Activated CD8-positive, alpha-beta T cell treated with anti-CD3 and anti-CD28 coated beads, Interleukin-2, amount 10 ng/mL, durations not matched to agents 7 days and 5 days (primary cell): ENCODE data around the gene FARP1. TPM values are rescaled to one million over a fixed set of nuclear protein-coding genes. Genes with fewer than 3 reads are reported as not detected.
"Not testable (repeated sequence)": the region's sequence is repeated elsewhere in the genome, so short reads cannot be mapped to it uniquely, and the experiment has no call there.

ENCODE experiments used
- ATAC-seq: fragments of 150-1000 bp; cut with Tn5 transposase; one replicate; pipeline ENCODE4 v1.10.0; 2021; ENCODE audit warnings: moderate library complexity
- CTCF ChIA-PET: fragments of 350-600 bp; sonication (Branson Sonifier 250); formaldehyde crosslinking; loops from one replicate; lab custom pipeline; 2021; ENCODE audit warnings: antibody characterized with exemption; lab: Charles Lee
- POLR2A ChIA-PET: fragments of 350-600 bp; sonication (Branson Sonifier 250); formaldehyde crosslinking; loops from one replicate; lab custom pipeline; 2021; ENCODE audit warnings: antibody characterized with exemption; lab: Charles Lee
- DNase-seq: peaks from one replicate; pipeline ENCODE4 v3.0.0-alpha.2; 2020
- H3K27ac Mint-ChIP-seq: one replicate; pipeline ENCODE4 v1.8.0; 2021; ENCODE audit warnings: mild to moderate bottlenecking, mixed read lengths
- H3K27me3 Mint-ChIP-seq: one replicate; pipeline ENCODE4 v1.8.0; 2021; ENCODE audit warnings: low read depth, mixed read lengths
- H3K36me3 Mint-ChIP-seq: one replicate; pipeline ENCODE4 v1.8.0; 2021; ENCODE audit warnings: low read depth, mixed read lengths
- H3K4me1 Mint-ChIP-seq: one replicate; pipeline ENCODE4 v1.8.0; 2021; ENCODE audit warnings: low read depth, mixed read lengths
- H3K4me3 Mint-ChIP-seq: one replicate; pipeline ENCODE4 v1.8.0; 2021; ENCODE audit warnings: mild to moderate bottlenecking, mixed read lengths
- H3K9me3 Mint-ChIP-seq: one replicate; pipeline ENCODE4 v1.8.0; 2022; ENCODE audit warnings: mixed read lengths; ENCODE audit not compliant: insufficient read depth
- total RNA-seq, 2 experiments: library from RNA; stranded (reverse); gene quantifications; one replicate each; pipeline ENCODE4 v1.2.3, GENCODE V29; 2021

Gene FARP1
- total RNA-seq, 2 experiments from 2014 or later, result 1.1 to 1.2 TPM

DNA sequence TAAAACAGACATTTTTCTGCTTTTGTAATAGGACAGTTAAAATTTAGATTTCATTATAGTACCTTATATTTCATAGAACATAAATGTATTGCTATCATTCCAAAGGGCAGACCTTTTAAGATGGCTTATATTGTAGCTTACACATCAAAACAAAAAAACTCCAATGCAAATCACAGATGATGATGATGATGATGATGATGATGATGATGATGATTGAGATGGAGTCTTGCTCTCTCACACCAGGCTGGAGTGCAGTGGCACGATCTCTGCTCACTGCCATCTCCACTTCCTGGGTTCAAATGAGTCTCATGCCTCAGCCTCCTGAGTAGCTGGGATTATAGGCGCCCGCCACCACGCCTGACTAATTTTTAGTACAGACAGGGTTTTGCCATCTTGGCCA, 224.1 kb downstream of the FARP1 start:
- ATAC-seq, result no peak
- CTCF ChIA-PET, result no interaction called here

DNA sequence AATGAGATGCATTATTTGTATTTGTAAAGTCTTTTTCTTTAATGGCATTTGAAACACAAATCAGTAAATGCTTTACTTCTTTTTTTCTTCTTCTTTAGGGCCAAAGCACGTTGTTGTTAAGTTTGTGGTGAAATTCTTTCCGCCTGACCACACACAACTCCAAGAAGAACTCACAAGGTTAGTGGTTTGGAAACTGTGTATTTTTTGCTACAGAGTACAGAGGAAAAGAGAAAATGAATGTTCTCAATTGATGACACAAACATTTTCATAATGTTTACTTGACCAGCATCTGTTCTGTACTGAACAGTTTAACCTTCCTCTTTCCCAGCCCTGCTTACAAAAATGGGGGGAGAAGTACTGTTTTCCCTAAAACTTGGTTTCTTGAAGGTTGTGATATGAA, 225.1 kb downstream of the FARP1 start:
- no peak overlapping the region for H3K27ac Mint-ChIP-seq
- no peaks in the 10 kb centered on the region for H3K36me3 Mint-ChIP-seq
- no peaks in the 10 kb centered on the region for H3K9me3 Mint-ChIP-seq
- POLR2A ChIA-PET, result no interaction called here
- no peak for ATAC-seq
- H3K27me3 Mint-ChIP-seq, result peaks cover 4% of the 10 kb centered on the region
- DNase-seq, result no peak
- CTCF ChIA-PET, result no interaction called here
- no peaks in the 10 kb centered on the region for H3K4me1 Mint-ChIP-seq
- no peak overlapping the region for H3K4me3 Mint-ChIP-seq

More for the DNA sequence above, 224.1 kb downstream of the FARP1 start:
- DNase-seq, result no peak
- Mint-ChIP-seq H3K27ac (no peak overlapping the region), H3K4me3 (no peak overlapping the region), H3K4me1 (no peaks in the 10 kb centered on the region), H3K27me3 (peaks cover 4% of the 10 kb centered on the region), H3K36me3 (no peaks in the 10 kb centered on the region), H3K9me3 (no peaks in the 10 kb centered on the region)
- POLR2A ChIA-PET, result no interaction called here

DNA sequence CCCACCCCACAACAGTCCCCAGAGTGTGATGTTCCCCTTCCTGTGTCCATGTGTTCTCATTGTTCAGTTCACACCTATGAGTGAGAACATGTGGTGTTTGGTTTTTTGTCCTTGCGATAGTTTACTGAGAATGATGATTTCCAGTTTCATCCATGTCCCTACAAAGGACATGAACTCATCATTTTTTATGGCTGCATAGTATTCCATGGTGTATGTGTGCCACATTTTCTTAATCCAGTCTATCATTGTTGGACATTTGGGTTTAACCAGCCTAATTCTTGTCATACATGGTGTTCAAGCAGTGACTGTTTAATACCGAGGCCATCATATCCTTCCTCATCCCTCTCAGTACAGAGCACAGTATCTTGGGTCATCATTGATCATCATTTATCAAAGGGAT, 226.6 kb downstream of the FARP1 start:
- H3K36me3 Mint-ChIP-seq, DNase-seq, H3K27me3 Mint-ChIP-seq, H3K4me1 Mint-ChIP-seq, H3K9me3 Mint-ChIP-seq, H3K4me3 Mint-ChIP-seq, POLR2A ChIA-PET, ATAC-seq, H3K27ac Mint-ChIP-seq, CTCF ChIA-PET: not testable (repeated sequence)

DNA sequence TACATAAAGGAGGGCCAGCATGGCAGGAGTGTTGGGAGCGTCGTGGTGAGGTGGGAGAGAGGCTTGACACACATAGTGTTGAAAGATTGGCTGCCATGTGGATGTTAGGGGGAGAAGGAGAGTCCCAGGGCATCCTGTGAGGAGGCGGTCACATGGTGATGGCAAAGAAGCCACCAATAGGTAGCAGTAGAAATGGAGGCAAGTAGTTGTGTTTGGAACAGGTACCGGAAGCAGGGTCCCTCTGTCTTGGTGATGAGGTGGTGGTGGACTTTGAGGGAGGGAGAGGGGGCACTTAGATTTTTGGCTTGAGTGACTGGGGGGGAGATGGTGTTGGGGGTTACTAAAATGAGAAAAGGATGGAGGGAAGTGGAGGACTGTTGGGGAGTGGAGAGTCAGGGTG, 227.4 kb downstream of the FARP1 start:
- no peak overlapping the region for H3K27ac Mint-ChIP-seq
- no peak for ATAC-seq

DNA sequence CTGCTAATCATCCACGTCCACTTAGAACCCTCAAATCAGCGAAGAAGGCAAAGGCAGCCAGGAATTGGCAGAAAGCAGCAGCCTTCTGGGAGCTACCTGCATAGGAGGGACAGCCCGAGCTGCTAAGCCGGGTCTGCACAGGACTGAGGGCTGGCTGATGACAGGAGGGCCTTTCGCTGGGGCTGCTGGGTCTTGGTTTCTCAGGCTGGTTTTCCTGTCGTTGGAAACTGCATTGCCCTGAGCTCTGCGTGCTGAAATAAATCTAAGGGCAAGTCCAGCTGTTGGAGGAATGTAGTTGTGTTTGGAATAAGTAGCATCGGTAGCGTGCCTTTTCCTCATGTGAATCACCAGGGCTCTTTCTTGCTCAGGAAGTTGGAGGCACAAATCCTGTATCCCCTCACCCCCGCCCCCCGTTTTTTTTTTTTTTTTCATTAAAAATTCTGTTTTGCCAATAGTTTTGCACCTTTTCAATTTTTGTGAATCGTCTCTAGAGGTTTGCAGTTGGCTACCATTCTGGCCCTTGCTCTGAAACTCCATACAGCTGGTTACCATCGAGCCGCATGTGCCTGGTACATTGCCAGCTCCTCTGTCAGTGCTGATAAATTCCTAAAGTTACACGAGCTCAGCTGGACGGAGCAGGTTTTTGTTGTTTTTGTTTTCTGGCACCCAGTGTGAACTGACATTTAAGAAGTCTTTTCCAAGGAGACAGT, 228.1 kb downstream of the FARP1 start:
- POLR2A ChIA-PET, result no interaction called here
- no peak overlapping the region for H3K27ac Mint-ChIP-seq
- peaks cover 6% of the 10 kb centered on the region for H3K9me3 Mint-ChIP-seq
- H3K4me3 Mint-ChIP-seq, result no peak overlapping the region
- no peak for ATAC-seq
- DNase-seq, result no peak
- peaks cover 4% of the 10 kb centered on the region for H3K27me3 Mint-ChIP-seq
- no peaks in the 10 kb centered on the region for H3K4me1 Mint-ChIP-seq
- H3K36me3 Mint-ChIP-seq, result no peaks in the 10 kb centered on the region
- CTCF ChIA-PET, result no interaction called here

More for the DNA sequence above, 227.4 kb downstream of the FARP1 start:
- Mint-ChIP-seq H3K4me1 (no peaks in the 10 kb centered on the region), H3K36me3 (no peaks in the 10 kb centered on the region), H3K27me3 (peaks cover 4% of the 10 kb centered on the region), H3K4me3 (no peak overlapping the region), H3K9me3 (peaks cover 6% of the 10 kb centered on the region)
- no peak for DNase-seq
- CTCF ChIA-PET, result no interaction called here
- POLR2A ChIA-PET, result no interaction called here

DNA sequence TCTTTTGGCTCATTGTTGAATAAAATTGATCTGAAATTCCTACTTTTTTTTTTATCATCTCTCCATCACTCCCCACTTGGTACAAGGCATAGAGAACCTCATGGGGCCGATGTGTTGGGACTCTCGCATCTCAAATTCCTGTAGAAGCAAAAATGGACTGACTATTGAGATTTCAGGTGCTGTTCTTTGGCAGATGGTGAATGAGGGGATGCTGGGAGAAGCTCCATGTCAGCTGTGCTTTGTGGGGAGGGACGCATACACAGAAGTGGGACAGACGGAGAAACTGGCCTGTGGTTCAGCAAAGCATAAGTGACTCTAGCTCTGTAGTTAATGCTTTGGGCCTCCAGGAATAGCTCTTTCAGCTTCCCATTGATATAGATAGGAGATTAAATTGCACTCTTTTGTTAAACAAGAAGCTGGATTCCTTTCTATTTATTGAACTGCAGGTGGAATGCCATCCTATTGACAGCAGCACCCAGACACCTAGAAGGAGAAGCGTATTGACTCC, 228.7 kb downstream of the FARP1 start:
- POLR2A ChIA-PET, result no interaction called here
- H3K36me3 Mint-ChIP-seq, result no peaks in the 10 kb centered on the region

DNA sequence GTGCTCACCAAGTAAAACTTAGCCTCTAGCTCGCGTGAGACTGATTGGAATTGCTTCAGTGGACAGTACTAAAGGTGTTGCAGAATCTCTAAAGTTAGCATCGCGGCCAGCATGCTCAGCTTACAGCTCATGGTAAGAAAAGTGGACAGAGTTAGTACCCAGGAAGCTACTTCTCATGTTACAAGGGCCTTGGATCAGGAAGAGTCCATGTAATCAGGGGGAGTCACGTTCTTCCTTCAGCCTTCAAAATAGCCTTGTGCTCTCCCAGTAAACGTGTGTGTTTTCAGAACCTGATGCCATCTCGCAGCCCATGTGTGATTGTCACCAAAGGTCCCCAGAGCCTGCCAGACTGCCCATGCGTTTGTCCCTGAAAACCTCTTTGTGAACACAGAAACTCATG, 230.0 kb downstream of the FARP1 start:
- Mint-ChIP-seq H3K27ac (no peak overlapping the region), H3K4me1 (no peaks in the 10 kb centered on the region), H3K36me3 (no peaks in the 10 kb centered on the region), H3K9me3 (peaks cover 6% of the 10 kb centered on the region), H3K27me3 (peaks cover 4% of the 10 kb centered on the region), H3K4me3 (no peak overlapping the region)
- DNase-seq (no peak), ATAC-seq (no peak)
- CTCF ChIA-PET, result no interaction called here
- POLR2A ChIA-PET, result no interaction called here

More for the DNA sequence above, 228.7 kb downstream of the FARP1 start:
- peaks cover 4% of the 10 kb centered on the region for H3K27me3 Mint-ChIP-seq
- no peak for DNase-seq
- ATAC-seq, result no peak
- H3K9me3 Mint-ChIP-seq, result peaks cover 6% of the 10 kb centered on the region
- CTCF ChIA-PET, result no interaction called here
- no peak overlapping the region for H3K27ac Mint-ChIP-seq
- no peaks in the 10 kb centered on the region for H3K4me1 Mint-ChIP-seq
- no peak overlapping the region for H3K4me3 Mint-ChIP-seq

DNA sequence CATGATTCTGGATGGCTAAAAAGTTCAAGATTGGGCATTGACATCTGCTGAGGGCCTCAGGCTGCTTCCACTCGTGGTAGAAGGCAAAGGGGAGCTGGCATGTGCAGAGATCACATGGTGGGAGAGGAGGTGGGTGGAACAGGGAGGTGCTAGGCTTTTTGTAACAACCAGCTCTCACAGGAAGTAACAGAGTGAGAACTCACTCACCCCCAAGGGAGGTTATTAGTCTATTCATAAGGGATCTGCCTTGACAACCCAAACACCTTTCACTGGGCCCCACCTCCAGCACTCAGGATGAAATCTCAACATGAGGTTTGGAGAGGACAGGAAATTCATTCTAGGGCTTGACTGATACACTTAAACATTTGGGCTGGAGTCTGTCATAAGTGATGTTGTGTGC, 231.9 kb downstream of the FARP1 start:
- Mint-ChIP-seq H3K36me3 (no peaks in the 10 kb centered on the region), H3K27me3 (no peaks in the 10 kb centered on the region), H3K4me3 (no peak overlapping the region), H3K27ac (no peak overlapping the region), H3K9me3 (peaks cover 6% of the 10 kb centered on the region), H3K4me1 (no peaks in the 10 kb centered on the region)
- ChIA-PET CTCF (no interaction called here), POLR2A (no interaction called here)
- DNase-seq (no peak), ATAC-seq (no peak)

DNA sequence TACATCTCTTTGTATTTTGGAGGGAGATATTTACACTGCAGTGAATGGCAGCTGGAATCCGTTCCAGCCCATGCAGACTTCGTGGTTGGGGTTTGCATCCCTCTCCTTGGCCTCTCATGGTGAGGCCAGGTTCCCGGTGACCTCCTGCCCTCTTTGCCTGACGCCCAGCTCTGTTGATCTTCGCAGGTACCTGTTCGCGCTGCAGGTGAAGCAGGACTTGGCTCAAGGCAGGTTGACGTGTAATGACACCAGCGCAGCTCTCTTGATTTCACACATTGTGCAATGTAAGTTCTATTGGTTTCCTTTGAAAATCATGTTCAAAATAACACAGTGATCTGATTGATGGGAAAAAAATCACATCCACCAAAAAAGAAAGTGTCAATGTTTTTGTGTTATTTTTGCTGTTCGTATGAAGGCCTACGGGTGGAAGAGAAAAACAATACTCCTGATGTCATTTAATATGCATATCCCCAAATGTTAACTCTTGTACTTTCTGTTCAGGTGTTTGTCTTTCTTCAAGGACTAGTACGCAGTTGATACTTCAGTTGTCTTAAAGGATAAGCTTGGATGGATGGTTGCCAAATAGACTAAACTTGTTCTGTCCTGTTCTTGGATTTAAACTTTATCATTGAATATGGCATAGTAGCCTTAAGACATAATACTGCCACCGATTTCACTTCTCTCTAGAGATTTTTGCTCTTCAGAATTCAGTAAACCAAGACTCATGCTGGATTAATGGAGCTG, 234.9 kb downstream of the FARP1 start:
- H3K9me3 Mint-ChIP-seq, result peaks cover 6% of the 10 kb centered on the region
- H3K4me1 Mint-ChIP-seq, result no peaks in the 10 kb centered on the region
- CTCF ChIA-PET, result no interaction called here
- ATAC-seq (no peak), DNase-seq (no peak)
- peaks cover 2% of the 10 kb centered on the region for H3K27me3 Mint-ChIP-seq
- H3K4me3 Mint-ChIP-seq, result no peak overlapping the region
- POLR2A ChIA-PET, result no interaction called here
- no peaks in the 10 kb centered on the region for H3K36me3 Mint-ChIP-seq
- H3K27ac Mint-ChIP-seq, result no peak overlapping the region

DNA sequence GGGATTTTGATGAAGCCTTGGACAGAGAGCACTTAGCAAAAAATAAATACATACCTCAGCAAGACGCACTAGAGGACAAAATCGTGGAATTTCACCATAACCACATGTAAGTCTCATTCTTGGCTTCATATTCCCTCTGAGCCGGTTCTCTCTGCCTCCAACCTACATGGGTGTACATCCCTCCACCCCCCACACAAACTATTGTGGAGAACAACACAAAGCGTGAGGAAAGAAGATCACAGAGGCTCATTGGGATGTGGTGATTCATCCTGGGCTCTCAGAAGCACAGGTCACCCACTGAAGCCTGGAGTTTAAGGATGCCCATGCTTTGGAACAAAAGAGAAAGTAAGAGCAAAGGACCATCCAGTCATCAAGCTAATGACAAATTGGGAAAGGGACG, 241.8 kb downstream of the FARP1 start:
- CTCF ChIA-PET, result no interaction called here
- no peak for DNase-seq
- Mint-ChIP-seq H3K27me3 (peaks cover 6% of the 10 kb centered on the region), H3K4me3 (no peak overlapping the region), H3K9me3 (no peaks in the 10 kb centered on the region), H3K27ac (no peak overlapping the region), H3K4me1 (no peaks in the 10 kb centered on the region), H3K36me3 (no peaks in the 10 kb centered on the region)
- POLR2A ChIA-PET, result no interaction called here
- no peak for ATAC-seq

DNA sequence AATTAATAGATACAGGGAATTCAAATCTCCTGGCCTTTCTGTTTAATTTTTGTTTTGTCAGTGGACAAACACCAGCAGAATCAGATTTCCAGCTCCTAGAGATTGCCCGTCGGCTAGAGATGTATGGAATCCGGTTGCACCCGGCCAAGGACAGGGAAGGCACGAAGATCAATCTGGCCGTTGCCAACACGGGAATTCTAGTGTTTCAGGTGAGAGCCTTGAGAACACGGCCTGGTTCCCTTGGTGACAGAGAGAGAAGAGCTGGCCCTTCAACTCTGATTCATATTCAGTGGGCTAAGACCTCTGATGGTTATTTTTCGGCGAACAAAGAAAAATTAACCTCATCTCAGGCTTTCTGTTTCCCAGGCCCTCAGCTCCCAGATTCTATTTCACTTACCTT, 242.7 kb downstream of the FARP1 start:
- no peak for ATAC-seq
- Mint-ChIP-seq H3K36me3 (no peaks in the 10 kb centered on the region), H3K4me1 (no peaks in the 10 kb centered on the region), H3K27ac (no peak overlapping the region), H3K4me3 (no peak overlapping the region), H3K27me3 (peaks cover 6% of the 10 kb centered on the region), H3K9me3 (no peaks in the 10 kb centered on the region)
- POLR2A ChIA-PET, result no interaction called here
- CTCF ChIA-PET, result no interaction called here
- DNase-seq, result no peak

DNA sequence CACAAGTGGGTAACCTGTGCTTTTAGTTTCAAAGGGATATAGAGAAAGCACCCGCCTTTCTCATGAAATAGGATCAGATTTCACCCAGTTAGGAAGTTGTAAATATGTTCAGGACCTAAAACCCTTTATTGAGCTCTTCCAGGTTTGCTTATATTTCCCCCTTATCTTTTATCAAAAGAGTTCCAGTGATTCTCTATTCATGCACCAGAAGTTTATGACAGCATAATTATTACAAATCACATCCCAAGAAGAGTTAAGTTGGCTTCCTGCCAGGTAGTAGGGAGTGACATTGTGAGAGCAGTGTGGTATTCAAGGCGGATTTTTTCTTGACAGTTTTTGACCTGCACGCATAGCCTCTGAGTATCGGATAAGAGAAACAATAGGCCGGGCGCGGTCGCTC, 243.7 kb downstream of the FARP1 start:
- DNase-seq (no peak), ATAC-seq (no peak)
- Mint-ChIP-seq H3K36me3 (no peaks in the 10 kb centered on the region), H3K27me3 (peaks cover 6% of the 10 kb centered on the region), H3K9me3 (no peaks in the 10 kb centered on the region), H3K27ac (no peak overlapping the region), H3K4me1 (no peaks in the 10 kb centered on the region), H3K4me3 (no peak overlapping the region)
- POLR2A ChIA-PET, result no interaction called here
- CTCF ChIA-PET, result no interaction called here
